NK-92 (cell line): ENCODE results near the gene SLC25A48.
"Not testable (repeated sequence)": the region's sequence is repeated elsewhere in the genome, so short reads cannot be mapped to it uniquely, and the experiment has no call there.

Experiments
- DNase-seq: peaks from one replicate; lab custom pipeline; 2025; ENCODE audit not compliant: unreplicated experiment; lab: John Stamatoyannopoulos, UW

Gene SLC25A48

DNA sequence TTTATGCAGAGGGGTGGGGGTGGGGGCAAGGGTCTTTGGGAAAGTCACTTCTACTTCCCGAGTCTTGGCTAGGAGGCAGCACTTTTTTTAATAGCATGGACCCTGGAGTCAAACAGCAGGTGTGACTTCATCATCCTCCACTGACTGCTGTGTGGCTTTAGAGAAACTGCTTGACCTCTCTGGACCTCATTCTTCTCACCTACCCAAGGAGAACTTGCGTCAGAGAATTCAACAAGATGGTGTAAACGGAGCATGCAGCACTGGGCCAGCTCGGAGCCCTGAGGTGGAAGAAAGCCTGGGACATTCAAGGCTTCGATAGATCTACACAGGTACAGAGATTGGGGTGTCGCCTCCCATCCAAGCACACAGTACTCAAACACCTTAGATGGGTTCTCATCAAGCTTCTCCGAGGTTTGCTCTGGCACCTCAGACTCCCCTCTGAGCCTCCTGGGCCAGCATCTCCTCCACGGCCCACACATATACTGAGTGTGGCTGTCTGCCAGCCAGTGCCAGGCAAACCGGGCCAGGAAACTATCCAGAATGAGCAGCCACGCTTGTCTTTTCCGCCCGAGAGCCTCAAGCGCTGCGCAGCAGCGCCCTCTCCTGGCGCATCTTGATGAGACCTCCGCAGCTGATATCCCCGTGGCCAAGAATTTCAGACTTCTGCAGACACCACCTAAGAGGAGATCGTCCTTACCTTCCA, 4.6 kb upstream of the SLC25A48 start:
- no peak for DNase-seq

DNA sequence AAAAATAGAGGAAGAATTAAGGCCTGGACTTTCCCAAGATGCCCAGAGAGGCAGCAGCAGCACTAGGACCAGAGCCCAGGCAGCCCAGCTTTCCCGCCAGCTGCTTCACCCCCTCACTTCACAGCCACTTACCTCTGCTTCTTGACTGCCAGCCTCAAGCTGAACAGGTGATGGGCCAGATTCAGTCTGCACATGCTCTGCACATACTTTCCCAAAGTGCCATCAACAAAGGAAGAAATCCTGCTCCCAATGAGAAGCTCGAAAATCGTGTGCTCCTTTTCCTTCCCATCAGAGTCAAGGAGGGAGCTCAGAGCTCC, 4.1 kb upstream of the SLC25A48 start:
- no peak for DNase-seq

DNA sequence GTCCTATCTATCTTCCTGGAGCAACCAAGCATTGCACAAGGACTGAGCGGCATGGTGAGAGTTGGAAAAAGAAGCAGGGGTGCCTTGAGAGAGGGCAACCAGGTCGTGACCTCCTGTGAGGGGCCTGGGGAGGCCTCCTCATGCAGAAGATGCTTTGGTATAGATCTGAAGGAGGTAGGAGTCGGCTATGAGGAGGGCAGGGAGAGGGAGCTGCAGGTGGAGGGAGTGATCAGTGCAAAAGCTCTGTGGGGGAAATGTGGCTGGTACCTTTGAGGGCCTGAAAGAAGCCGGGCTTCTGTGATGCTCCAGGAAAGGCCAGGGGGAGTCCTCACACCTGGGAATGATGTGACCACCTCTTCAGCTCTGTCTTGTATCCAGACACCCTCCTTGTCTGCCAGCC, 3.6 kb upstream of the SLC25A48 start:
- DNase-seq: no peak

DNA sequence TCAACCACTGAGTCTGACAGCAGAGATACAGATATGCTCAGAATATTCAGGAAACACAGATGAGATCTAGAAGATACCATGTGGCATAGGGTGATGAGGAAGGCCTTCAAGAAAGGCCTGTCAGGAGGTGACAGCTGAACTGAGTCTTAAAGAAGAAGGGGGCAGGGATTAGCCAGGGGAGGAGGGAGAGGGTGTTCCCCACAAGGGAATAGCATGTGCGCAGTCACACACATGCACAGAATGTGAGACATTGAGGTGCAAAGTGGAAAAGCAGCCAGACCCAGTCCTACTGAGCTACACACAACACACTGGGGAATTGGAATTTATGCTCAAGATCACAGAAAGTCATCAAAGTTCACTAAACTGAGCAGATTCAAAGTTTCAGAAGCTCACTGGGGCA, 3.0 kb upstream of the SLC25A48 start:
- DNase-seq: no peak

DNA sequence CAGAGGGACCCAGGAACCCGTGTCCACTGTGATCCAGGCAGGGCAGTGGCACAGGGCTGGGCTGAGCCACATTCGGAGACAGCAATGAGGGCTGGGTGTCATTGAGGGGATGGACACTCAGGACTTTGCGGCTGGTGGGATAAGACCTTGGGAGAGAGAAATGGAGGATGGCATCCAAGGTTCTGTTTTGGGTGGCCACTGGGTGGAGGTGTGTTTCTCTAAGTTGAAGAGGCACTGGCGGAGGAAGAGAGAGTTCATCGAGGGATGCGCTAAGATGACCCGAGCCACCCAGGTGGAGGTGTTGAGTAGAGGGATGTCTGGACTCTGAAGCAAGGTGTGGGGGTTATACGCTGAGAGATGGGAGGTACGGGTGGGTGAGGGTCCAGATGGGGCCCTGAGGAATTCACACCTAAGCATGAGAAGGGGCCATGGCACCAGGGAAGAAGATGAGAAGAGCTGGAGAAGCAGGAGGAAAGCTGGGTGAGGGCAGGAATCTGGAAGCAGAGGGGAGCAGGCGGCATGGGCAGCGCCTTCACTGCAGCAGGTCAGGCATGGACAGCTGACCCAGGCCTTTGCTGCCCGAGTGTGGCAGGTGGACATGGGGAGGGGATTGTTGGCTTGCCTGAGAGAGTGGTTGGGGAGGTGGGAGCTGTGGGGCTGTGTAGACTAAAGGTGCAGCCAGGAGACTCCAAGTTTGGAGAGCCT, 2.5 kb upstream of the SLC25A48 start:
- no peak for DNase-seq

DNA sequence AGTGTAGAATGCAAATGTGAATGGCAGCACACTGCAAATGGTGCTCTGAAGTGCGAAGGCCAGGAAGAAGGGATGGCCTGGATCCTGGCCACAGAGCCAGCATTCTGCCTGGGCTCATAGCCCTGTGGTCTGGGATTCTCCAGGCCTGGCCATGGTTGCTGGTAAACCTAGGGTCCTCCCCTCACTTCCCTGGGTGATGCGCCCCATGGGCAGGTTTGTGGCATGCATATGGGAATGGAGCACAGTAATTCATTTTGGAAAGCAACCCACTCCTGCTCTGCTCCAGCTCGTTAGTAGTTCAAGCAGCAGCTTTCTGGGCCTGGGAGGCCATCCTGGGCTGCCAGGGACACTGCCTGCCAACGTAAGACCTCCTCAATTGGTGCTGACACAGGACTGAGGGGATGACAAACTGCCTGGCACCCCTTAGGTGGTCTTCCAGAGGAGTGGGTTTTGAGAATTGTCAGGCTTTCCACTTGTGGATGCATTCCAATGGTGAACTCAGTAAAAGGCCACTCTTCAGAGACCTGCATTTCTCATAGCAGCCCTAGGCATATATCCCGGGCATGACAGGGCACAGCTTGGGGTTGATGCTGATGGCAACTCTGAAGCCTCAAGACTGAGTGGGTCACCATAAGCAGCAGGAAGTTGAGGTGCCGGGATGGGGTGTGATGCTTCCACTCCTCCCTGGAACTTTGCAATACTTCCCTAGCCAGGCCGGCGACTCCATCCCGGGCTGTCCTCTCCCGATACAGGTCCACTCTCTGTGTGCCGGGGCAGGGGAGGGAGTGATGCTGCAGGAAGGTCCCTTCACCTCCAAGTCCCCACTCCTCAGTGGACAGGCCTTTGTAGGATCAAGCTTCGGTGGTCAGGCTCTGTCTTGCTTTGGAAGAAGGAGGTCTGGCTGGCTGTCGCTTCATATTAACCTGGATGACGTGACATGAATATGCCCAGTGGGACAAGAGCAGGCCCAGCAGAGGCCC, 1.2 kb upstream of the SLC25A48 start:
- DNase-seq: no peak

DNA sequence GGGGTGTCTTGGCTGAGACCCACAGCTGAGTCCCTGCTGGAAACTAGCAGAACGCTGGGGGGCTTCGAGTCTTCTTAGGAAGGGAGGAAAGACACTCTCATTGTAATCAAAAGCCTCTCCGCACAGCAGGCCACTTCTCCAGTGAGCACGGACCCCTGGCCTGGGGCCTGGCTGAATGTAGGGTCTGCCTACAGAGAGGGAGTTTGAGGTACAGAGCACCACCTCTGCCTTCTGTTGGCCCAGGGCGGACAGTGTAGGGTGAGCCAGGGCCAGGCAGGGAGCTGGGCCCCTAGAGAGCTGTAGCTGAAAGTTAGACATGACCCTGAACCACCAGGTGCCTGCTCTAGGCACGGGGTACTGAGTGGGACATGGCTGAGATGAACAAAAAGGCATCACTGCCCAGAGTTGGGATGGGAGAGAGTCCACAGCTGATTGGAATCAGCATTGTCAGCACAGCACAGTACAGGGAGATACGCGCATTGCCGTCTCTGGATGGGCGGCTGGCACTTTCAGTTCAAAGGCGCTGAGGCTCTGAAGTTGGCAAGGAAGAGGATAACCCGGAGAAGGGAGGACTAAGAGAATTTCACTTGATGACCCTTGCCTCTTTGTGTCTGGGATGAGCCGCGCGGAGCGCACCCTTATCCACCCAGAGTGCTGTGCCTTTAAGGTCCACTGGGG, 363 bp upstream of the SLC25A48 start:
- DNase-seq: no peak

DNA sequence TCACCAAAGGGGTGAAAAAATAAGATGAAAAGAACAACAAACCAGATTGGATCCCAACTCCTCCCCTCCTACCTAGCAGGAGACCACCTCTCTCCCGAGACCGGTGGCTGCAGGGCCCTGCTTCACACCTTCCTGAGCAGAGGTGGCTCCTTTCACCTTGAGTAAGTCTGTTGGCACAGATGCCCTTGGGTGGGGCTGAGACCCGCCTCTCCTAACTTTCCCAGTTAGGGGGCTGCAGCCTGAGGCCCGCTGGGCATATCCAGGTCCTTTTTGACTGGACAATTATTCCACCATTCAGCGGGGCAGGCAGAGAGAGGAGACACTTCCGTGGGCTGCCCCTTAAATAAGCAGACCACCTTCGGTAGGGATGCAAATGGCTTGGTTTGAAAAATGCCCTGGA, 1.3 kb downstream of the SLC25A48 start:
- no peak for DNase-seq

DNA sequence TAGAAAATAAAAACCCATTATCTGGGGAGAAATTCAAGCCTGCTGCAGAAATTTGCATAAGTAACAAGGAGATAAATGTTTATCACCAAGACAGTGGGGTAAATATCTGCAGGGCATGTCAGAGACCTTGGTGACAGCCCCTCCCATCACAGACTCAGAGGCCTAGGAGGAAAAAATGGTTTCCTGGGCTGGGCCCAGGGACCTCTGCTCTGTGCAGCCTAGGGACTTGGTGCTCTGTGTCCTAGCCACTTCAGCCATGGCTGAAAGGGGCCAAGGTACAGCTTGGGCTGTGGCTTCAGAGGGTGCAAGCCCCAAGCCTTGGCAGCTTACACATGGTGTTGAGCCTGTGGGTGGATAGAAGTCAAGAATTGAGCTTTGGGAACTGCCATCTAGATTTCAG, 3.9 kb downstream of the SLC25A48 start:
- DNase-seq: not testable (repeated sequence)

DNA sequence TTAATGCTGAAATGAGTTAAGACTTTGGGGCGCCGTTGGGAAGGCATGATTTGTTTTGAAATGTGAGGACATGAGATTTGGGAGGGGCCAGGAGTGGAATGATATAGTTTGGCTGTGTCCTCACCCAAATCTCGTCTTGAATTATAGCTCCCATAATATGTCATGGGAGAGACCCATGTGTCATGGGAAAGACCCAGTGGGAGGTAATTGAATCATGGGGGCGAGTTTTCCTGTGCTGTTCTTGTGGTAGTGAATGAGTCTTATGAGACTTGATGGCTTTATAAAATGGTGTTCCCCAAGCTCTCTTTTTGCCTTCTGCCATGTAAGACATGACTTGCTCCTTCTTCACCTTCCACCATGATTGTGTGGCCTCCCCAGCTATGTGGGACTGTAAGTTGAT, 5.1 kb downstream of the SLC25A48 start:
- DNase-seq: no peak

DNA sequence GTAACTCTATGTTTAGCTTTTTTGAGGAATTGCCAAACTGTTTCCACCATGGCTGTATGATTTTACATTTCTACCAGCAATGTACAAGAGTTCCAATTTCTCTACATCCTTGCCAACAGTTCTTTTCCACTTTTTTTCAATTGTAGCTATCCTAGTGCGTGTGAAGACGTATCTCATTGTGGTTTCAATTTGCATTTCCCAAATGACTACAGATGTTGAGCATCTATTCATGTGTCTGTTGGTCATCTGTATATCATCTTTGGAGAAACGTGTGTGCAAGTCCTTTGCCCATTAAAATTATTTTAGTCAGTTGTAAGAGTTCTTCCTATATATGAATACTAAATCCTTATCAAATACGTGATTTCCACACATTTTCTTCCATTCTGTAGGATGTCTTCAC, 6.5 kb downstream of the SLC25A48 start:
- DNase-seq: no peak

DNA sequence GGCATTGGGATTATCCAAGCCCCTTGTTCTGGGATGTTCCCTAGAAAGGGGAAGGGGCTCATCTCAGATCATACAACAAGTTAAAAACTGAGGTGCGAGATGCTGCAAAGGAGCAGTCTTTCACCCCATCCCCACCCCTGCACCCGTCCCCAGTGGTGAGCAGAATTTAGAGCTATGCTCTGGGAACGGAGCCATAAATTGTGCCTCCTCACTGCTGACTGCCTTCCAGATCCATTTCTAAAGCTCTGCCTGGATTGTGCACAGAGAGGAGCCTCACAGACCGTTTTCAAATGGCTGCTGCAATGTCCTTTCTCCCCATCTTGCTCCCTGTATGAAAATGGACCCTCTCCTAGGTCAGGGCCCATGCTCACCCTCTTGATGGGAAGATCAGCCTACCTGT, 8.3 kb downstream of the SLC25A48 start:
- no peak for DNase-seq

DNA sequence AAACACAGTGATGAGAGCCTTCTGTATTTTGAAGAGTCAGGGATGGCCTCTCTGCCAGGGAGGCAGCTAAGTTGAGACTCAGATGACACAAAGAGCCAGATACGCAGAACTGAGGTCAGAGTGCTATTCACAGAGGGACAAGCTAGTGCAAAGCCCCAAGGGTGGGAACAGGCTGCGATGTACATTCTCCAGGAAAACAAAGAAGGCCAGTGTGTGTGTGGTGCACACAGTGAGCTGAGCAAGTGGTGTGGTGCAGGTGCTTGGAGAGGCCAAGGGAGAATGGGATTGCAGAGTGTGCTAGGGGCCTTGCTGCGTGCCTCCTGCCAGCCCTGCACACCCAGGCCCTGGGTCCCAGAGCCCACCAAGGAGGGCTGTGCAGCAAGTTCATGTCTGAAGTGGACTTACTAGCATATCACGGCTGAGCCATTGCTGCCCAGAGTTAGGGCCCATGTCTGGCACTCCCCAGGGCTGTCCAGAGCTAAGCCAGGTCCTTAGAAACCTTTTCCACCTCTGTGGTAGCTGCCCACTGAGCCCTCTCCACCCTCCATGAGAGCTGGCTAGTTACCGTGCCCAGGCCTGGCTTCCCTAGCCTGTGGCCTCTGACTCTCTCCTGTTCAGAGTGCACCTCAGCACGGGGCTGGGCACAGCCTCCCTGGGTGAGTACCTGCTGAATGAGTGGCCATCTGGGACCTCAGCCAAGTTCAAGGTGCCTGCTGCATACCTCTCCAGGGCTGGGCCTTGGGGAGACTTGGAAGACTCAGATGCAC, 9.3 kb downstream of the SLC25A48 start:
- no peak for DNase-seq

DNA sequence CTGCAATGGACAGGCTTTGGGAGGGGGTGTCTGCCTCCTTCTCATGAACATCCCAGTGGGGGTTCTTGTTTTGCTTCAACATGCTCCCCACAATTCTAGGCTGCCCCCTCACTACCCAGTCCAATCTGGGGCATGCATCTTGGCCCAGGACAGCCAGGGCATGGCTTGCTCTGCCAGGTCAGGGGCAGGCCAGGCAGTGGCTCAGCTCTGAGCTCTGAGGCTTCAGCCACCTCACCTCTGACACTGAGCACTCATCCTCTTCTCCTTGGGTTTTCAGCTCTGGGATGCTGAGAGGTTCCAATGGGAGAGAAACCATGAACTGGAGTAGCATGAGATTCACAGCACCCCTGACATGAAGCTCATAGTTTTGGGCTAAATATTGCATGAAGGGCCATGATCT, 11.8 kb downstream of the SLC25A48 start:
- no peak for DNase-seq

DNA sequence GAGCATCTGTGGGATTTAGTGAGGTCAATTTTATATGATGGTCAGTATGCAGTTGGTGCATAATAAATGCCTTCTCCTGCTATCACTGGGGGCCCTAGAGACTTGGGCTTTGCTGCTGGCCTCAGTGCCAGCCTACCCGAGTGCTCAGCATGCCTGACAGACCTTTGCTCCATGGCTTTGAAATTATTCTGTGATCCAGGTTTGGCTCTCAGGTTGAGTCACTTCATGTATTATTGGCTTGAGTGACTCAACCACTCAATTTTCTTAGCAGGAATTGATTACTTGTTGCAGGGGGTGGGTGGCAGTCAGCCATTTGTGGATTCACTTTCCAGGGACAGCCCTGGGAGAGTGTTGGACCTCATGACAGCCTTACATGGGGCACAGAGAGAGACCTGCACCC, 13.5 kb downstream of the SLC25A48 start:
- no peak for DNase-seq

DNA sequence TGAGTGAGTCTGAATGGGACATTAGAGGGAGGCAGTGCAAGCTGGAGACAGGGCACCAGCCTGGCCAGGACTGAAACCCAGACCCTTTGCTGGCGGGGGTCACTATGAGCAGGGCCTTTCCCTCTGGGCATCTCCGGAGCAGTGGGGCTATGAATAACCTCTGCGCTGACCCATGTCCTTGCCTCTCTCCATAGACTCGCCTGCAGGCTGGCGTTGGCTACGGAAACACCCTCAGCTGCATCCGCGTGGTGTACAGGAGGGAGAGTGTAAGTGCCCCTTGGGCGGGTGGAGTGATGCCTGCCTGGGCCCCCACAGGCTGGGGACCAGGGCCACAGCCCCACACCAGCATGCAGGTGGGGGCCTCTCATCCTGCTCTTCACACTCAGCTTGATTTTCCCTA, 15.8 kb downstream of the SLC25A48 start:
- no peak for DNase-seq

DNA sequence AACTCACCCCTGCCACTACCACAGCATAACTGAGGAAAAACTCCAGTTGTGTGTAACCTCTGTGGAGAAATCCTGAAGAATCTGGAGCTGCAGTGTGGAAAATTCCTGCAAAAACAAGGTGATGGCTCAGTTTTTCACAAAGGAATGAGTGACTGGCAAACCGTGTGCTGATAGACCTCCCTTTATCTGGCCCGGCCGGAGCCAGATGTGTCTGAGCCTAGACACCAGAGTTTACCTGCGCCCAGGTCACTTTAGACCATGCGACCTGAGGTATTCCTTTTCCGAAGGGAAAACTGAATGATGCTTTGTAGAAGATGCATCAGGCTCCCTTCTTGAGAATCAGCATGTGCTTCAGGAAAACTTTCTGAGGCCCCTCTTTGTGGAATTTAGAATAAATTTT, 16.2 kb downstream of the SLC25A48 start:
- no peak for DNase-seq

DNA sequence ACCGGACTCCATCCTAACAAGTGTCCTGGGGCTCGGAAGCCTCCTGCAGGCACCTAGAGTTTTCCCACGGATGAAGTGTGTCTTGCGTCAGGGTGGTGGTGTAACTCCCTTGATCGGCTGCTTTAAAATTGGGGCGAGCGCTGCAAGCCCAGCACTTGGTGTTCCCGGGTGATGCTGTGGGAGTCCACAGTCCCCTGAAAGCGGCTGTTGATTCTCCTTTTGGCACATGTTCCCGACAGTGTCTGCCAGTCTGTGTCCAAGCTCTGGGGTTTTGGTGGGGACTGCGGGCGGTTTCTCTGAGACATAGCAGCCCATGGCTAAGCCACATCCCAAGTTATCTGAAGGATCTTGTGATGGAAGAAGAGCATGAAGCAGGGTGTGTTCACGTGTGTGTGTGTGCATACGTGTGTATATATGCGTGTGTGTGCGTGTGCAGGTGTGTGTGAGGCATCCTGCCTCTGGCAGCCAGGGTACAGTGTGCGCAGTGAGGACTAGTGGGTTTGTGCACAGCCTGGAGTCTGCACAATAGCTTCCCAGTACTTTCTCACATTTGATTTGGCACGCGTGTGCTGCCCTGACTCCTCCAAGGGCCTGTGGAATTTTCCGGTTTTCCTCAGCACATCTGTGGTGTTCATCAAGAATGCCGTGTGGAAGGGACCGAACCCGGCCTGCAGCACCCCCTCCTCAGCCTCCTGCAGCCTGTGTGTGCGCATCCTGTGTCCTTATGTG, 16.9 kb downstream of the SLC25A48 start:
- no peak for DNase-seq

DNA sequence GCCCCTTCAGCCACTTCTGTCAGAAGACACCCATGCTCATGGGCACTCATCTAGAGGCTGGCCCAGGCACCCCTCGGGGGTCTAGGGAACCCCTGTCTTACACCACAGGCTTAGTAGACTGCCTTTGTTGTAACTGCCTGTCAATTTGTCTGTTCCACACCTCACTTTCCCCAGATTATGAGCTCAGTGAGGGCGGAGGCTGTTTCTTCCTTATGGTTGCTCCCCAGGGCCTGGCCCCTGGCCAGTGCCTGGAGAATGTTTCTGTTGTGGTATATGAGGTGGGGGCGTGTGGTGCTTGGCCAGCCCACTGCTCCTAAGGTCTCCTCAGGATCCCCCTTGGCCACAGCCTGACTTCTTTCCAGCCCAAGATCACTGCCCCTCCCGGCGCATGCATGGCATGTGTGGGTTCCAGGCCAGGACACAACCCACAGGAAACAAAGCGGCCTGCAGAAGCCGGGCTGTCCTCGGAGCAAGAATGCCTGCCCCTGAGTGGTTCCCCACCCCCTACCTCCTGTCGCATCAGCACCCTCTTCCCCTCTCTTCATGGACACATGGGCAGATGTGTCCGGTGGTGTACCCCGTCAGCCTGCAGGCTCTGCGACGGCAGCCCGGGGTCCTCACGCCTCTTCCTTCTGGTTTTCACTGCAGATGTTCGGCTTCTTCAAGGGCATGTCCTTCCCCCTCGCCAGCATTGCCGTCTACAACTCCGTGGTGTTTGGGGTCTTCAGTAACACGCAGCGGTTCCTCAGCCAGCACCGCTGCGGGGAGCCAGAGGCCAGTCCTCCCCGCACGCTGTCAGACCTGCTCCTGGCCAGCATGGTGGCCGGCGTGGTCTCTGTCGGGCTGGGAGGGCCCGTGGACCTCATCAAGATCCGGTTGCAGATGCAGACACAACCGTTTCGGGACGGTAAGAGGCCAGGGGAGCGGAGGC, 17.7 kb downstream of the SLC25A48 start:
- DNase-seq: no peak
